ENCODE data around the gene ZFP90.
"Not testable (repeated sequence)": the region's sequence is repeated elsewhere in the genome, so short reads cannot be mapped to it uniquely, and the experiment has no call there.

ZFP90 gene

DNA sequence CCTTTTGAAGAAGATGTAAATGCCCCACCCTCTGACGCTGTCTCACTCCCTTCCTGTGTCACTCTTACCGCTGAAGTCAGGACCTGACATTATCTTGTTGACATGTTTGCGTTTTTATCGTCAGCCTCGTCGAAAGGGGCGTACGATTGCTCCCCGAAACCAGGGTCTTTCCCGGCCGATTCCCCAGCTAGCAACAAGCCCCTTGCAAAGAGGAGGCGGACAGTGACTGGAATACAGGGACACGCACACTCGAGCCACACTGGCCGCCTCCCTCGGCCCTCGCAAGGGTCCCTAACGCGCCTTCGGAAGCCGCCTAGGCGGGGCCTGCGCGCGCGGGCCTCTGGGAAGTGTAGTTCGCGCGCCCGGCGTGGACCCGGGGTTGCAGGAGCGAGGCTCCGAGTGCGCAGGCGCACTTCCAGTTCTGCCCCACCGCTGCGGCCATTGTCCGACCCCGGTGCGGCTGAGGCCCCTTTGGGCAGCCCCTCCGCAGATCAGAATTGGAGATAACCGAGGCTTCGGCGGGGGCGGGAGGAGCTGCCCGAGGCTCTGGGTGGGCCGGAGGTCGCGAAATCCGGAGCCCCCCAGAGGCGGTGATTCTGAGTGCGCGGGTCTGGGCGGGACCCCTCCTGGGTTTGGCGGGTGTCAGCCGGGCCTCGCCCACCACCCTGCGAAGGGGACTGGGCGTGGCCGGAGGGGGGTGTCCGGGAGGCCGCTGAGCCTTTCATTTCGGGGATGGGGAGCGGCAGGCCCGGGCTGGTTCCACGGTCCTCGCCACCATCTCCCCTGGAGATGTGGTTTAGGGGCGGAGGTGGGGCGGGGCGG, at the start of gene ZFP90:
Gene ZFP90 (plus strand): TSS at position 412 of the 822 bp plus-strand sequence. CDS start 502 bp downstream, outside the sequence.
- H3K4me3 ChIP-seq (ENCODE audit: low read depth, low read length): peak within 1 kb of the TSS; percentile 87
- peak; percentile 43 for DNase-seq (ENCODE audit: low read depth)

DNA sequence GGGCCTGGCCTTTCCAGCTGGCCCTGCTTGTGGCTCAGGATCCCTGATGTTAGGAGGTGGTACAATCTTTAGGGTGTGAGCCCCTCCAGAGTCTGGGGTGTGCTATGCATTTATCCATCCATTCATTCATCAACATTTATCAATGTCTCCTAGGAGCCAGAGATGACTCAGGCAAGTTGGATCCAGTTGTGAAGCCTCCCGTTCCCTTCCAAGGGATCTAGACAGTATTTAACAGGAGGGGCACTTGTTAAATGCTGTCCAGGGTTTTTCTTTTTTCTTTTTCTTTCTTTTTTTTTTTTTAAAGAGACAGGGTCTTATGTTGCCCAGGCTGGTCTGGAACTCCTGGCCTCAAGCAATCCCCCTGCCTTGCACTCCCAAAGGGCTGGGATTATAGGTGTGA, 48.7 kb upstream of the ZFP90 start:
- no peak overlapping the region for H3K4me3 ChIP-seq (ENCODE audit: low read depth, low read length)
- DNase-seq (ENCODE audit: low read depth): no peak

DNA sequence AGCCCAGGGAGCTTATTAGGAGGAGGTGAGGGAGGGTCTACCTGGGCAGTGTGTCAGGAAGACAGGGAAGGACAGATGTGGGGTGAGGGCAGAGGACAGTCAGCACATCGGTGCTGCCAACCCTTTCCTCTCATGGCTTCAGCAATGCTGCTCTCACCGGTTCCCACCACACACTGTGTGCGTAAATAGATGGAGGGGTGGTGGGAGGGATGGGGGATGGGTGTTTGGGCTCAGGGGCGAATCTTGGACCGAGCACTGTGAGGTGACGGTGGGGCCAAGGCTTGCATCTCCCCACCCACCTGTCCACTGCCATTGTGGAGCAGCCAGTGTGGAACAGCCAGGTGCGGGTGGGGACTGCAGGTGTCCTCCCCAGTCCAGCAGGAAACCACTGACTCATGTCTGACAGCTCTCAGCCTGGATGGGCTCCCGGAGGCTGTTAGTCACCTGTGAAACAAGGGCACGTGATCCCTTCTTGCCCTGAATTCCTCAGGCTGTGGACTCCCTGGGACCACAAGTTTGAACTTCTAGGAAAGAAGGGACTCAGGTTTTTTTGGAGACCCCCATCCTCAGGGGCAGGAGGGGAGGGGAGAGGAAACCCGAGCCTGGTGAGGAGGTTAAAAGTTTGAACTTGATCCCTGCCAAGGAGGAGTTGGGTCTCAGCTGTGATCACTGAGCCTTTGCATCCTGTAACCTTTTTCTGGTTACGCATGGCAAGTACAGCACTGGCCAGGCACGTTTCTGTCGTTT, 48.1 kb upstream of the ZFP90 start:
- DNase-seq (ENCODE audit: low read depth): no peak
- H3K4me3 ChIP-seq (ENCODE audit: low read depth, low read length): no peak overlapping the region

DNA sequence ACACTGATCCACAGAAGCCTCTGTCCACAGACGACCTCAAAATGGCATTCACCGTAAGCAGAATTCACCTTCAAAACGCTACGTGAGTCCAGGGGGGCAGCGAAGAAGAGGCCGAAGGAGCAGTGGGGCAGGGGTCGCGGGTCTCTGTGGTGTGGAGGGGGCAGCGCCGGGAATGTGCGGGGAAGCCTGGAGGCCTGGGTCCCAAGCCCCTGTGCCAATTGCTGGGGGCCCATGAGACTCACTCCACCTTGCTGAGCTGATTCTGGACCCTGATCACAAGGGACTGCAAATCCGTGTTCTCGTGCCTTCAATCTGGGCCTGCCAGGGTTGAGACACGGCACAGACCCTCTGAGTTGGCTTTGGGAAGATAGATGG, 47.5 kb upstream of the ZFP90 start:
- no peak overlapping the region for H3K4me3 ChIP-seq (ENCODE audit: low read depth, low read length)

DNA sequence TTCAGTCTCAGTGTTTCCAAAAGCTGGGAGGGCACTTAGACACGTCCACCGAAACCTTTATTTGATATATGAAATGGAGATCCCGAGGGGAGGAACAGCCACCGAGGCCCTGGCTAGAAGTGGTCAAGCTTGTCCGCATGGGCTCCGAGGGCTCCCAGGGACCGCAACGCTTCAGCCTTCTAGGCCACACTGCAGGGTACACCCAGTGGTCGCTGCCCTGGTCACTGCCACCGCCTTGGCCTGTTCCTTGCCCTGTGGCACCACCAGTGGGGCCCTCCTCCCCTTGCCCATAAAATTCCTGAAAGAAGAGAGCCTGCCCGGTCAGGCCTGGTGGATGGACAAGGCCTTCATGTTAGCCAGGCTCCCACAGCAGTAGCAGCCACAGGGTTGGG, 46.9 kb upstream of the ZFP90 start:
- no peak overlapping the region for H3K4me3 ChIP-seq (ENCODE audit: low read depth, low read length)
- DNase-seq (ENCODE audit: low read depth): no peak

More for the DNA sequence above, 47.5 kb upstream of the ZFP90 start:
- DNase-seq (ENCODE audit: low read depth): no peak

DNA sequence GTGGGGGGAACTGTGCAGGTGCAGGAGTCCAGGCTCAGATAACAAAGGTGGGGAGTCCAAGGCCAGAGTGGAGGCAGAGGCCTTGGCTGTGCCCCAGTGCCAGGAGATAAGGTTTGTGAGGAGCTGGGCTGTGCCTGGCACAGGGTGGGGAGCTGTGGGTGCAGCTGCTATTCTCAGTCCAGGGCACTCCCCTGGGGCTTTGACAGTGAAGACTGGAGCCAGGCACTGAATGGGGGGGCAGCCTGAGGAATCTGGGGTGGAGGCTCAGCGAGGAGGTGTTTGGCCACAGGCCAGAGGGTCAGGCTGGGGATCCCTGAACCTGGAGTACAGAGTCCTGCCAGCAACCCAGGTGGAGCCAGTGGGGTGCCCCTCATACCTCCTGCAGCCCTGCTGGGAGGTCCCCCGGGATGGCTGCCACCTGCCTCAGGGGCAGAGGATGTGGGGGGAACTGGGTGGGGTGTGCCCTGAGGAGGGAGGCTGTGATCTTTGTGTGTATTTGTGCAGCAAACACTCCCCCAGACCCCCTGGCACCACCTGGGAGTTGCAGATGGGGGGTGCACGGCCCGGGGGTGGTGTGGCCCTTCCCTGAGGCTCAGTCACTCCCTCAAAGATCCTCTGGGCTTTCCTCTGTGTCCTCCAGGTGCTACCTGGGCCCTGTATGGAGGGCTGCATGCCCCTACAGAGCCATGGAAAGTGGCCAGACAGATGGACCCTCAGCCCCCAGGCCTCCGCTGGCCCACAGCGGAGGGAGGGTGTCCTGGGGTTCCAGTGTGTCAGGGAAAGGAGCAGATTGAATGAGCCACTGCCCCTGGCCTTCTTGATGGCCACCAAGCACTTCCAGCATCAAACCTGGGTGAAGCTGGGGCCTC, 46.3 kb upstream of the ZFP90 start:
- no peak overlapping the region for H3K4me3 ChIP-seq (ENCODE audit: low read depth, low read length)
- no peak for DNase-seq (ENCODE audit: low read depth)

DNA sequence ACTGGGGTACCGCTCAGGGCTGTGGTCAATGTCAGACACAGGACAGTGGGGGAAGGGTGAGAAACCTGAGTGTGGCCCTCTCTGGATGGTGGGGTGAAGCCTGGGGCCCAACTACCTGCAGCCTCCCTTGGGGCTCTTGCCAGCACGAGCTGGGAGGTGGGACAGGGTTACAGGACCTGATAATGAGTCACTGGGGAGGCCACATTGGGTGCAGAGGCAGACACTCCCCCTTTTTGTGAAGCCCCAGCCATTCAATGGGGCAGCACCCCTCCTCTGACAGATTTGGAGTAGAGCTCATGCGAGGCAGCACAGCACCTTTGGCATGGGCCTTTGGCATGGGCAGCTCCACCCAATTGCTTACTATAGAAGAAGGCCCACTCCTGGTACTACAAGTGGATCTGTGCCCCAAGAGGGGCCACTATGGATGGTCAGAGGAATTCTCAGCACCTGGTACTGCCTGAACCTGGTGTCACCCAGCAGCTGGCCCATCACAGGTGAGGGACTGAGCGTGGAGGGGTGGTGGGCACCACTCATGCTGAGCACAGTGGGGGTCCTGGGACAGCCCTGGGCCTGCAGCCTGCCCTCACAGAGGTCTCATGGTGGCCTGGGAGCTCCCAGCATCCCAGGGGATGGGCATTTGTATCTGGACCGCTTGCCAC, 45.5 kb upstream of the ZFP90 start:
- no peak overlapping the region for H3K4me3 ChIP-seq (ENCODE audit: low read depth, low read length)
- DNase-seq (ENCODE audit: low read depth): no peak

DNA sequence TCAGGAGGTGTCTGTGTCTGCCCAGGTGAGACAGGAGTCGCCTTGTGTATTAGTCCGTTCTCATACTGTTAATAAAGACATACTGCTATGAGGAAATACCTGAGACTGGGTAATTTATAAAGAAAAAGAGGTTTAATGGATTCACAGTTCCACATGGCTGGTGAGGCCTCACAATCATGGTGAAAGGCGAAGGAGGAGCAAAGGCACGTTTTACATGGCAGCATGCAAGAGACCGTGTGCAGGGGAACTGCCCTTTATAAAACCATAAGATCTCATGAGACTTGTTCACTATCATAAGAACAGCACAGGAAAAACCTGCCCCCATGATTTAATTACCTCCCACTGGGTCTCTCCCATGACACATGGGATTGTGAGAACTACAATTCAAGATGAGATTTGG, 44.8 kb upstream of the ZFP90 start:
- H3K4me3 ChIP-seq (ENCODE audit: low read depth, low read length); DNase-seq (ENCODE audit: low read depth): not testable (repeated sequence)

DNA sequence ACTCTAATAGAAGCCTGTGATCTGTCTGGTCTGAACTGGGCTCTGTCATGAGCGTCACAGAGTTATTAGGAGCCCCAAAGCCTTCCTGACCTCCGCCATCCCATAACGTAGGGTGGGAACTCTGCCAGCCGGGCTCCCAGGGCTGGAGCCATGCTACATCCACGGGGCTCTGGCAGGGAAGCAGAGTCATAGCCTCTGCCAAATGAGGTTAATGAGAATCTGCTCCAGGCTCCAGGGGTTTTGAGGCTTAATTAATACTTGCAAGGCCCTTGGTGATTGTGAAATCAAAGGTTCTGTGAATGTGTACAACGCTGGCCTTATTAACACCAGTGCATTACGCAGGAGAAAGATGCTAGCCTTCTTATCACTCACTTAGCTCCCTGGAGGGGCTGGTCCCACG, 42.4 kb upstream of the ZFP90 start:
- H3K4me3 ChIP-seq (ENCODE audit: low read depth, low read length): no peak overlapping the region
- no peak for DNase-seq (ENCODE audit: low read depth)

DNA sequence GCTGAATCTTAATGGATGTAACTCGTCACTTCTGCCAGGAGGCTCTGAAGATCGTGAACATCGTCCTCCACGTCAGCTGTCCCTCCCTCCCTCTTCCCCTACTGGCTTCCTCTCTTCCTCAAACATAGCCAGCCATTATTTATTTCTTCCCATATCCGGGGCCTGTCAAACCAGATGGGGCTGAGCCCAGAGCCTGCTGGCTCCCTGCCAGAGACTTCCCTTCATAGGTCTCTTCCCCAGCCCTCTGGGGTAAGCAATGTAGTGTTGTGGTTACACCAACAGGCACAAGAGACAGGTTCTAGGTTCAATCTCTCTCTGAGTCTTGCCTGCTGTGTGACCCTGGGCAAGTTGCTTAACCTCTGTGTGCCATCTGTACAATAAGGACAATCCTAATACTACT, 40.1 kb upstream of the ZFP90 start:
- no peak for DNase-seq (ENCODE audit: low read depth)
- H3K4me3 ChIP-seq (ENCODE audit: low read depth, low read length): no peak overlapping the region

DNA sequence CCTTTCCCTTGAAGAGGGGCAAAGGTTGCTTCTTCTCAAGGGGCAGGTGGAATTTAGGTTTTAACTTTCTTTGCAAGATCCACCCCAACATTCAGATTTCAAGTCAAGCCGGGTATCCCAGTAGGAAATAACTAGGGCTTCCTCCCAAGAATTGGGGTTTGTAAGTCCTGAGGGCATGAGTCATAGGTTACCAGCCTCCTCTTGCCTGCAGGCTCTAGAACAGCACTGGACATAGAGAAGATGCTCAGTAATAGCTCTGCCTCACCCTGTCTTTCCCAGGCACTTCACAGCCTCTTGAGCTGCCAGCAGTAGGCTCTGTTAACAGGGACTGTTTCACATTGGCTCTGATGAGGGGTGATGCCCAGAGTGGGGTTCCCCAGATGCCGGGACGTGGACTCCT, 35.8 kb upstream of the ZFP90 start:
- no peak for DNase-seq (ENCODE audit: low read depth)
- no peak overlapping the region for H3K4me3 ChIP-seq (ENCODE audit: low read depth, low read length)

DNA sequence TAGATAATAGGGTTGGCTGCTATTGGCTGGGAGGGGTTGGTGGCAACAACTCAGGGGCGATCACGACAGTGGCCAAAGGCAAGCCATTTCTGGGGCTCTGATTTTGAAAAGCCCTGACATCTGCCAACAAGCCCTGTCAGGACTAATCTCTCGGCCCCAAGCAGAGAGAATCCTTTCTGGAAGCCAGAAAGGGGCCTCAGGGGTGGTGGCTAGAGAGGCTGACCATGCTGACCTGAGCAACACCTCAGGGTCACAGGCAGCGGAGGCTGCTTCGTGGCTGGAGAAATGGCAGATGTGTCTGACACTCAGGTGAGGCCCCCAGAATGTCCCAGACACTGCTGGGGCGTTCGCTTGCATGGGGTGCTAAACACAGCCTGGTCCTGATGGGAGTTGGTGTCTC, 35.0 kb upstream of the ZFP90 start:
- DNase-seq (ENCODE audit: low read depth): no peak
- no peak overlapping the region for H3K4me3 ChIP-seq (ENCODE audit: low read depth, low read length)

DNA sequence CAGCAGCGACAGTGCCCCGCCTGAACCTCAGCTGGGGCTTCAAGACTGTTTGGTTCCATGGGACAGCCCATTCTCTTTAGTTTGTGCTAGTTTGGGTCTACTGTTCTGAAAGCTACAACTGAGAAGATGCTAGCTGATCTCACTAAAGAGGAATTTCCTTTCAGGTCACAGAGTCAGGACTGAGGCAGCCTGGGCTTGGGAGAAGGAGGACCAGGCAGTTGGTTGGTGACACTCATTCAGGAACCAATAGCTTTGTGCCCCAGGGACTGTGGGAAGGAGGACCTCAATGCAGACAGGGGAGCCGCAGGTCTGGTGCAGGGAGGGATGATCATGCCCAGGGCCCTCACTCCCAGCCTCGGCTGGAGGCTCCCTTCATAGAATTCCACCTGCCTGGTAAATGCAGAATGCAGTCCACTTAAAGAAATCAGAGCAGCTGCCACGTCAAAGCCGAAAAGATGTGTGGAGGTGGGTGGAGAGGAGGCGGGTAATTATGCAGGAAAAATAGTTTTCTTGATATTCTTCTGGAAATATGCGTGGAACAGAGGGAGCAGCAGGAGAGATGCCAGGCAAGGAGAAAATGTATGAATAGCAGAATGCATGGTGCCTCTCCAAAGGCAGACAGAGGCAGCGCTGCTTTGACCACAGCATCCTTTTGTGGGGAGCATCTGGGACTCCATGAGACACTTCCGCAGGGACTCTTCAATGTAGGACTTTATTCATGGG, 32.6 kb upstream of the ZFP90 start:
- no peak for DNase-seq (ENCODE audit: low read depth)
- no peak overlapping the region for H3K4me3 ChIP-seq (ENCODE audit: low read depth, low read length)

DNA sequence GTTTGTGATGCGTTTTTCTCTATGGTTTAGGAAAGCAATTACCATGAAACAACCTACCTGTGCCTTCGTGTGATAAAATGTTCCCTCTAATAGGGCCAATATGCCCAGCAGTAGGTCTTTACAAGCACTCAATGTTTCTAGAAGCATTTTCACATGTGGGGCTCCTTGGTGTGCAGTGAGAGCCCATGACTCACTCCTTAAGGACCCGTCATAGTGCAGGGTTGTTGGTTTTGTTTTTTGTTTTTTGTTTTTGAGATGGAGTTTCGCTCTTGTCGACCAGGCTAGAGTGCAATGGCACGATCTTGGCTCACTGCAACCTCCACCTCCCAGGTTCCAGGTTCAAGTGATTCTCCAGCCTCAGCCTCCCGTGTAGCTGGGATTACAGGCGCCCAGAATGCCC, 31.1 kb upstream of the ZFP90 start:
- H3K4me3 ChIP-seq (ENCODE audit: low read depth, low read length): no peak overlapping the region
- DNase-seq (ENCODE audit: low read depth): no peak

DNA sequence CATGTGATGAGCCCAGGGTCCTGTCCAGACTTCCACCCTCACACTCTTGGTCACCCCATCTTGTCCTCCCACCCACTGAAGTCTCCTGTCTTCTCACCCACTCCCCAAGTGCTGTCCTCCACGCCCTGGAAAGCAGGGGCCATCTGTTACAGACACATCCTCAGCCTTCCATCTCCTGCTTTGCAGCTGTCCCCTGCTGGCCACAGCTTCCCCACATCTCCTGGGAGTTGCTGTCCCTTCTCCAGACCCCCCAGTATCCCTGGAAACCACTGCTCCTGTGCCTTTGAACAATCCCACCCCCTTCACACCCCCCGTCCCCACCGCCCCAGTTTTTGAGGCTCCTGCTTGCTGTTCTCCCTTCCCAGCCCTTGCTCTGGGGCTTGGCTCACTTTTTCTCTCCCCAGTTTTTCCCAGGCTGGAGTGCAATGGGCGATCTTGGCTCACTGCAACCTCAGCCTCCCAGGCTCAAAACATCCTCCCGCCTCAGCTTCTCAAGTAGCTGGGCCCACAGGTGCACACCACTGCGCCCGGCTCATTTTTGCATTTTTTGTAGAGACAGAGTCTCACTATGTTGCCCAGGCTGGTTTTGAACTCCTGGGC, 30.4 kb upstream of the ZFP90 start:
- H3K4me3 ChIP-seq (ENCODE audit: low read depth, low read length): no peak overlapping the region
- DNase-seq (ENCODE audit: low read depth): no peak

DNA sequence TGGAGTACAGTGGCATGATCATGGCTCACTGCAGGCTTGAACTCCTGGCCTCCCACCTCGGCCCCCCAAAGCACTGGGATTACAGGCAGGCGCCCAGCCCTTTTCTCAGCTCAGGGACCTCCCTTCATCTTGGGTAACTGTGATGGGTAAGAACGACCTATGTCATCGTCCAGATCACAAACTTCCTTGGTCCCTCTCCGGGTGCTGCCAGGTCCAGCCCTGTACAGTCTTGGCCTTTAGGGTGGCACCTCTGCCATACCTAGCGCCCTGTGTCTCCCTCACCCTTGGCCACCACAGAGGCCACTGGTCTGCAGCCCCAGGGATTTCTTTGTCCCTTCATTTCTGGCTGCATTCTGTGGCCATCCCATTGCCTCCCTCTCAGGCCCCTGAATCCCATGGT, 29.7 kb upstream of the ZFP90 start:
- no peak for DNase-seq (ENCODE audit: low read depth)
- no peak overlapping the region for H3K4me3 ChIP-seq (ENCODE audit: low read depth, low read length)

DNA sequence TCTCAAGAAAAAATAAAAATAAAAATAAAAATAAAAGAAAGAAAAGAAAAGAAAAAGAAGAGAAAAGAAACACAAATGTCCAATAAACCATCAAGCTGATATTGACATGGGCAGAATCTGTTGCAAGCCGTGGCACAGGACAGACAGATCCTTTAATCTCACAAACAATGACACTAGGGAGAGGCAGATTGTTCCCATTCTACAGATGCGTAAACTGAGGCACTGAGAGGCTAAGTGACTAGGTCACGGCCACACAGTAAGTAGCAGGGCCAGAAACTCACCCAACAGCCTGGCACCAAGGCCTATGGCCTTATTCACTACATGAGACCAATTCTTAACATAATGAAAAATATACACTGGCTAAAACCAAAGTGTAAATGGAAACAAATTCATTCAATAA, 28.3 kb upstream of the ZFP90 start:
- DNase-seq (ENCODE audit: low read depth): no peak
- no peak overlapping the region for H3K4me3 ChIP-seq (ENCODE audit: low read depth, low read length)

DNA sequence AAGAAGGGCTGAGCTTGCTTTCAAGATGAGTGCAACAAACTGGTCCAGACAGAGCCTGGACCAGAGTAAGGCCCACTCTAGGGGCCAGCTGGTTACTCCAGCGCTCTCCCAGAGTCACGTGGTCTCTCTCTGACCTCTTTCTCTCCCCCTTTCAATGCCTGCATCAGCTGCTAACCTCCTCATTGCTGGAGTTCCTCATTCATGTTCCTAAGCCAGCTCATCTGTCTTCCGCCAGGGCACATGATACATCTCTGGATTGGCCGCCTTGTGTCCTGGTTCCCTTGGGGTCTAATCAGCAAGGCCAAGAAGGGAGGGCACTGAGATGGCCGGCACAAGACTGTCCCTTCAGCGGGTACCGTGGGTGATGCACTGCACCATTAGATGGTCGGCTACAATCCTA, 26.9 kb upstream of the ZFP90 start:
- no peak for DNase-seq (ENCODE audit: low read depth)
- no peak overlapping the region for H3K4me3 ChIP-seq (ENCODE audit: low read depth, low read length)

DNA sequence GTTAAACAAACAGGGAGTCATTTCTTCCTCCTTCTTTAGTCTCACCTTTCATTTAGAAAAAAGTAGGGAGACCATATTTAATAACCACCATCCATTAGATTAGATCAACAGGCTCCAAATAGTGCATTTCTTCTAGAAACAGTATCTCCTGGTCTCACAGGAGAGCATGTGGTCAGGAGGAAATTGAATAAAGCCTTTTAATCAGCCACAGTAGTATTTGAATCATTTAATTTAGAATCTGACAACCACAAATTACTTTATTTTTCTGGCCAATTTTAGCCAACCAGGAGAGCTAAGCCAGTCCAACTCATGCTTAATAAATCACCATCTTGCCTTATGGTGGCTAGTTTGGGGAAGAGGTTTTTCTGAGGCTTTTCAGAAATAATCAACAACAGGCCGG, 26.3 kb upstream of the ZFP90 start:
- H3K4me3 ChIP-seq (ENCODE audit: low read depth, low read length): no peak overlapping the region
- DNase-seq (ENCODE audit: low read depth): no peak

Data from skeletal muscle cell (primary cell).